Thoracic aorta endothelial cell (primary cell): Measurements from ENCODE around the gene ZFY. TPM values are rescaled to one million over a fixed set of nuclear protein-coding genes. Genes with fewer than 3 reads are reported as not detected.

ENCODE experiments used
- small RNA-seq: library from RNA; depleted of rRNA; stranded (forward); fragments of <200 nt; gene quantifications from one replicate; pipeline ENCODE3, GENCODE V24; 2012
- total RNA-seq: library from RNA; depleted of rRNA; stranded (reverse); fragments of >200 nt; gene quantifications from 2 replicates; pipeline ENCODE4 v1.2.3, GENCODE V29; 2012

The ZFY gene
- total RNA-seq, result 16.4 TPM in 1 of 2 replicates, not detected in the other

GRCh38 chrY:2934861-2935715, at the start of gene ZFY:
Gene ZFY, plus strand, starts transcription at chrY:2935381. Its CDS starts 18,556 bp downstream, at chrY:2953937.

Small RNA genes within 50 kb of the gene (small RNA-seq; reads per million reads assigned to genes)
- not detected for gene EEF1A1P41

Other genes with a start within 250 kb of the ZFY start
- not detected in 2 replicates for gene SRY, start 147.7 kb upstream of the ZFY start, total RNA-seq
- gene RPS4Y1, start 93.8 kb upstream of the ZFY start, total RNA-seq, result 0.22 and 330 TPM in 2 replicates